HepG2 (cell line): Measurements from ENCODE around the gene PHACTR1. TPM values are rescaled to one million over a fixed set of nuclear protein-coding genes. Genes with fewer than 3 reads are reported as not detected.

Experiments used
- ATAC-seq: fragments of 200-7000 bp; cut with Tn5 transposase; 3 replicates; pipeline ENCODE4 v1.9.1; 2020; ENCODE audit warnings: mild to moderate bottlenecking, moderate library complexity
- BruUV-seq: library from RNA; stranded (reverse); fragments of 400-500 nt; replicated peaks from 2 replicates; lab custom pipeline; 2021; lab: Mats Ljungman, UMichigan
- CTCF ChIA-PET: fragments of 300-600 bp; formaldehyde crosslinking; extraction: SDS; loops from one replicate; lab custom pipeline; 2021; ENCODE audit warnings: low total read pairs, inconsistent platforms, low intra/inter-chr PET ratio; lab: Yijun Ruan, JAX
- POLR2A ChIA-PET: fragments of 350-600 bp; sonication (Branson Sonifier 250); formaldehyde crosslinking; loops from one replicate; lab custom pipeline; 2020; ENCODE audit warnings: antibody characterized with exemption, inconsistent platforms; lab: Yijun Ruan, JAX
- DNase-seq: peaks from one replicate; pipeline ENCODE4 v3.0.0-alpha.2; 2015; ENCODE audit warnings: low spot score
- FAIRE-seq: peaks from 3 replicates; lab custom pipeline; 2011; peaks lifted over from hg19 to GRCh38; lab: Jason Lieb, UNC
- H2AFZ ChIP-seq: one replicate; pipeline ENCODE4 v1.6.1; 2011; ENCODE audit warnings: low read length, inconsistent platforms
- H3K27ac ChIP-seq: fragments of 300-600 bp; 3 replicates; pipeline ENCODE4 v1.8.0; 2011; ENCODE audit warnings: mixed run types, mild to moderate bottlenecking, mixed read lengths, low read length, inconsistent platforms; ENCODE audit not compliant: insufficient read depth; ENCODE audit errors: extremely low read length
- H3K27me3 ChIP-seq, 2 experiments: fragments of 200-600 bp in 1 of 2; 2 replicates in 1 of 2; 3 replicates in 1 of 2; pipeline versions ENCODE4 v1.6.0 to v1.8.0; 2011; ENCODE audit warnings: low read length in 2 of 2, mild to moderate bottlenecking in 2 of 2, moderate library complexity in 2 of 2, inconsistent platforms in 1 of 2; ENCODE audit not compliant: insufficient read depth in 2 of 2, control insufficient read depth in 1 of 2
- H3K36me3 ChIP-seq, 2 experiments: fragments of 200-600 bp in 1 of 2; replicated peaks in 1 of 2; 2 replicates in 1 of 2; 3 replicates in 1 of 2; pipeline versions ENCODE4 v1.5.1 to v1.8.0; 2011; ENCODE audit warnings: low read length in 2 of 2, inconsistent platforms in 1 of 2; ENCODE audit not compliant: insufficient read depth in 2 of 2, control insufficient read depth in 1 of 2
- H3K4me1 ChIP-seq: 2 replicates; pipeline ENCODE4 v1.5.1; 2012; ENCODE audit warnings: low read length, inconsistent platforms; ENCODE audit not compliant: insufficient read depth
- H3K4me2 ChIP-seq: 2 replicates; pipeline ENCODE4 v1.6.0; 2011; ENCODE audit warnings: low read depth, low read length, inconsistent platforms
- H3K4me3 ChIP-seq, 3 experiments: fragments of 200-600 bp in 1 of 3; sonication (generic), shearing (Covaris generic) in 1 of 3; replicated peaks in 1 of 3; 2 replicates each; pipeline ENCODE4 v1.5.1; 2011 to 2016; ENCODE audit warnings: low read length in 3 of 3, inconsistent platforms in 2 of 3, low read depth in 2 of 3, mild to moderate bottlenecking in 2 of 3, control low read depth in 1 of 3, mixed read lengths in 1 of 3; ENCODE audit not compliant: insufficient read depth in 1 of 3
- H3K79me2 ChIP-seq: one replicate; pipeline ENCODE4 v1.6.1; 2011; ENCODE audit warnings: low read length, inconsistent platforms; ENCODE audit not compliant: insufficient read depth
- H3K9ac ChIP-seq: 2 replicates; pipeline ENCODE4 v1.6.0; 2011; ENCODE audit warnings: mild to moderate bottlenecking, low read depth, low read length, inconsistent platforms; ENCODE audit not compliant: insufficient read depth
- H3K9me3 ChIP-seq: 2 replicates; pipeline ENCODE4 v1.5.1; 2012; ENCODE audit warnings: mild to moderate bottlenecking, low read length
- H4K20me1 ChIP-seq: 2 replicates; pipeline ENCODE4 v1.6.0; 2011; ENCODE audit warnings: inconsistent platforms, mild to moderate bottlenecking, low read length, moderate library complexity; ENCODE audit not compliant: insufficient read depth
- BRCA1 ChIP-seq: sonication (generic); formaldehyde crosslinking; IDR thresholded peaks from 2 replicates; pipeline ENCODE4 v1.4.0; 2020; ENCODE audit warnings: missing genetic modification reagents
- CEBPG ChIP-seq: IDR thresholded peaks from 2 replicates; pipeline ENCODE4 v1.6.1; 2016
- ETV5 ChIP-seq: IDR thresholded peaks from 2 replicates; pipeline ENCODE4 v1.6.1; 2018; ENCODE audit warnings: missing biosample characterization, missing genetic modification reagents, inconsistent platforms, borderline replicate concordance
- GTF2F1 ChIP-seq: fragments of 150-350 bp; IDR thresholded peaks from 2 replicates; pipeline ENCODE4 v1.6.1; 2014; ENCODE audit warnings: low read length
- MAFF ChIP-seq: IDR thresholded peaks from 2 replicates; pipeline ENCODE4 v1.6.1; 2011; ENCODE audit warnings: low read depth, low read length, improper control_type of control experiment
- MAFK ChIP-seq, 2 experiments: IDR thresholded peaks in 1 of 2; conservative IDR thresholded peaks in 1 of 2; 2 replicates each; pipeline ENCODE4 v1.6.1; 2011; ENCODE audit warnings: improper control_type of control experiment in 2 of 2, low read length in 2 of 2
- MED8 ChIP-seq: sonication (generic); formaldehyde crosslinking; IDR thresholded peaks from 2 replicates; pipeline ENCODE4 v1.8.1; 2023; ENCODE audit warnings: mild to moderate bottlenecking, missing genetic modification reagents; ENCODE audit not compliant: insufficient replicate concordance
- MLLT10 ChIP-seq: sonication (generic); formaldehyde crosslinking; IDR thresholded peaks from 2 replicates; pipeline ENCODE4 v1.4.0; 2020; ENCODE audit warnings: missing genetic modification reagents
- NFE2L1 ChIP-seq: sonication (generic); formaldehyde crosslinking; IDR thresholded peaks from 2 replicates; pipeline ENCODE4 v1.4.0; 2020; ENCODE audit warnings: missing genetic modification reagents, mild to moderate bottlenecking, borderline replicate concordance
- TCF7 ChIP-seq: sonication (generic); IDR thresholded peaks from 2 replicates; pipeline ENCODE4 v1.6.1; 2016; ENCODE audit warnings: antibody characterized with exemption, low read depth
- ZFP36L2 ChIP-seq: sonication (generic); formaldehyde crosslinking; IDR thresholded peaks from 2 replicates; pipeline ENCODE4 v1.4.0; 2020; ENCODE audit warnings: missing genetic modification reagents
- ZNF430 ChIP-seq: sonication (generic); formaldehyde crosslinking; IDR thresholded peaks from 2 replicates; pipeline ENCODE4 v1.9.0; 2021; ENCODE audit warnings: mild to moderate bottlenecking, missing genetic modification reagents
- ZNF546 ChIP-seq: sonication (generic); formaldehyde crosslinking; conservative IDR thresholded peaks from 2 replicates; pipeline ENCODE4 v1.8.1; 2023; ENCODE audit warnings: mild to moderate bottlenecking, missing genetic modification reagents
- ZNF879 ChIP-seq: sonication (generic); formaldehyde crosslinking; IDR thresholded peaks from 2 replicates; pipeline ENCODE4 v1.8.1; 2023; ENCODE audit warnings: missing genetic modification reagents
- WGBS: methylation state at CpG from one replicate; pipeline ENCODE4 v1.1.6; 2017; ENCODE audit warnings: low lambda C conversion rate; 5-methylcytosine and 5-hydroxymethylcytosine counted together
- in situ Hi-C: cut with HindIII; loops from 2 replicates; pipeline ENCODE4 v1.10.0; 2017; ENCODE audit warnings: low pct_unique_long_range_greater_than_20kb; ENCODE audit not compliant: extremely low pct_ligation_motif_present
- intact Hi-C: fragments of 100-400 bp; cut with micrococcal nuclease; formaldehyde crosslinking; loops from one replicate; pipeline ENCODE4 v1.10.0; 2022; ENCODE audit not compliant: unreplicated experiment
- polyA plus RNA-seq, 8 experiments: library from polyadenylated mRNA; depleted of rRNA in 3 of 8; stranded (reverse) in 7 of 8; unstranded in 1 of 8; fragments of >200 nt; fragmentation: Illumina TruSeq in 4 of 8; extraction: Trizol in 4 of 8; gene quantifications; 2 replicates each; pipeline versions ENCODE4 v1.2.1 to v1.2.3, GENCODE V29; 2011 to 2016; ENCODE audit warnings: low read depth in 4 of 8, missing spikeins in 1 of 8, mixed read lengths in 1 of 8; ENCODE audit not compliant: insufficient read depth in 1 of 8
- total RNA-seq, 5 experiments: library from RNA; depleted of rRNA; stranded (reverse); fragments of >200 nt; fragmentation: Illumina TruSeq; extraction: Trizol; gene quantifications; 2 replicates each; pipeline ENCODE4 v1.2.3, GENCODE V29; 2016; ENCODE audit warnings: low read depth in 1 of 5

Gene PHACTR1
- total and polyA plus RNA-seq, 2 of the 13 experiments (the other 11 are each of a cell fraction or from before 2014, with no cell fraction given), result 0.09 TPM; not detected in 1

- Histone ChIP-seq H3K36me3 (no peaks in the 10 kb centered on the region), H3K27ac (no peak overlapping the region), H3K9me3 (no peaks in the 10 kb centered on the region), H2AFZ (no peak overlapping the region), H3K9ac (no peak overlapping the region), H3K4me2 (no peak overlapping the region), H3K4me3 (no peak overlapping the region), H3K79me2 (no peaks in the 10 kb centered on the region), H3K27me3 (peaks cover 0 to 5% of the 10 kb centered on the region in 2 experiments; a peak in 1 of 5 replicates), H4K20me1 (no peaks in the 10 kb centered on the region), H3K4me1 (no peaks in the 10 kb centered on the region)
- FAIRE-seq, result no peak
- intact Hi-C loops (no loop called here), in situ Hi-C loops (no loop called here)
- CTCF ChIA-PET, result no interaction called here
- WGBS, result 11% methylated on average over 5 of the region's 5 CpGs
- no peak for ATAC-seq
- no TSS peak for BruUV-seq
- POLR2A ChIA-PET, result no interaction called here
- TF ChIP-seq ZNF546 (CRISPR knock-in tag), result no peak
- TF ChIP-seq MAFF, result peak; percentile 44
- TF ChIP-seq MAFK (conservative IDR thresholded peaks at IDR 0.05 in 1 of 2, IDR thresholded peaks at IDR 0.05 in 1 of 2; ENCODE audit: low read length in 2 of 2), result peak; percentile 73 to 80
- no peak for TF ChIP-seq ZNF430 (CRISPR knock-in tag)
- TF ChIP-seq MLLT10, result no peak
- no peak for TF ChIP-seq ZFP36L2 (CRISPR knock-in tag)
- no peak for DNase-seq
Observed at GRCh38 chr6:12950976-12951375, 234.4 kb downstream of the PHACTR1 start.

GRCh38 chr6:12951415-12951814, 234.8 kb downstream of the PHACTR1 start:
- ChIA-PET POLR2A (no interaction called here), CTCF (no interaction called here)
- no TSS peak for BruUV-seq
- no peaks in the 10 kb centered on the region for H3K79me2 ChIP-seq
- H2AFZ ChIP-seq, result no peak overlapping the region
- intact Hi-C loops (no loop called here), in situ Hi-C loops (no loop called here)
- no peak for TF ChIP-seq GTF2F1
- no peak for TF ChIP-seq MED8 (CRISPR knock-in tag)
- no peak for TF ChIP-seq TCF7
- TF ChIP-seq ZNF879, result no peak
- no peak for TF ChIP-seq CEBPG (CRISPR knock-in tag)
- no peak for TF ChIP-seq NFE2L1 (CRISPR knock-in tag)
- no peak for TF ChIP-seq ETV5 (CRISPR knock-in tag)
- TF ChIP-seq BRCA1, result no peak
- H3K36me3 ChIP-seq, result no peaks in the 10 kb centered on the region
- H3K4me1 ChIP-seq, result no peaks in the 10 kb centered on the region
- ATAC-seq (no peak), DNase-seq (no peak), FAIRE-seq (no peak)
- H4K20me1 ChIP-seq, result no peaks in the 10 kb centered on the region
- H3K4me2 ChIP-seq, result no peak overlapping the region
- H3K27ac ChIP-seq, result no peak overlapping the region
- H3K27me3 ChIP-seq, result peaks cover 3 to 10% of the 10 kb centered on the region in 2 experiments; a peak in 2 of 5 replicates
- no peak overlapping the region for H3K4me3 ChIP-seq
- no peaks in the 10 kb centered on the region for H3K9me3 ChIP-seq
- no peak overlapping the region for H3K9ac ChIP-seq
